Measurements from ENCODE around the gene HOXD9.

The HOXD9 gene

DNA sequence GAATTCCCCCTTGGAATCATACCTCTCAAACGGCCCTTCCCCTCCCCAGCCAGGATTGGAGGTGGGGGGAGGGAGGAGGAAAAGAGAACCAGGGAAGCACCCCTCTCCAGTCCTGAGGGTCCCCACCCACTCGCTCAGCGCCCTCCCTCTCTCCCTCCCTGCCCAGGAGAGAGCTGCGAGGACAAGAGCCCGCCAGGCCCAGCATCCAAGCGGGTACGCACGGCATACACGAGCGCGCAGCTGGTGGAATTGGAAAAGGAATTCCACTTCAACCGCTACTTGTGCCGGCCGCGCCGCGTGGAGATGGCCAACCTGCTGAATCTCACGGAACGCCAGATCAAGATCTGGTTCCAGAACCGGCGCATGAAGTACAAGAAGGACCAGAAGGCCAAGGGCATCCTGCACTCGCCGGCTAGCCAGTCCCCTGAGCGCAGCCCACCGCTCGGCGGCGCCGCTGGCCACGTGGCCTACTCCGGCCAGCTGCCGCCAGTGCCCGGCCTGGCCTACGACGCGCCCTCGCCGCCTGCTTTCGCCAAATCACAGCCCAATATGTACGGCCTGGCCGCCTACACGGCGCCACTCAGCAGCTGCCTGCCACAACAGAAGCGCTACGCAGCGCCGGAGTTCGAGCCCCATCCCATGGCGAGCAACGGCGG, 49.0 kb downstream of the HOXD9 start:
- DNase-seq, result no peak

- DNase-seq, result no peak
Measured at GRCh38 chr2:176172007-176172894, 49.7 kb downstream of the HOXD9 start.

DNA sequence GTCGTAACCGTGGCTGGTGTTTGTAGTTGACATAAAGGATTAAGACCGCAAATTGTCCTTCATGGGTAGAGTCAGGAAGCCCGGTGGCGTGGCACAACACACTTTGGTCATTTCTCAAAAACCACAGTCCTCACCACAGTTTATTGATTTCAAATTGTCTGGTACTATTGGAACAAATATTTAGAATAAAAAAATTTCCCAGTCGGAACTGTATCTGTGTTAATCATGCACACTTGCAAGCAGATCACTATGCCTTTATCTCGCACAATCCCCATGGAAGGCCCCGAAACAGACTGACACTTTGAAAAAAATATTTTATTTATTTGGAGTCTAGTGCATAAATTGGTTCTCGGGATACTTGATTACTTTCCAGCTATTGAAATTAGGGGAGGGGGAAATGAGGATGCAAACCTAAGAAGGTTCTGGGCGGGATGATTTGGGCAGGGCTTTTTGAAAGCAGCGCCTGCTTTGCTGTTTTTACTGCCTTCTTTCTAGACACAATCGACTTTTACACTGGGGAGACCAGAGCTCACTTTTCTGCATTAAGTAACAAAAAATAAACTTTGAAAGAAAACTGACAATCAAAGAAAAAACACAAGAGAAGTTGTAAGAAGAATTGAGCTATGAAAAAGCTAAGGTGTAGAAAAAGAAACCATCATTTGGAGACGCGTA, 50.5 kb downstream of the HOXD9 start:
- DNase-seq, result no peak

GRCh38 chr2:176173567-176174381, 51.3 kb downstream of the HOXD9 start:
- no peak for DNase-seq

GRCh38 chr2:176174382-176174823, 51.9 kb downstream of the HOXD9 start:
- DNase-seq, result no peak

All from SHP77 treated with DMSO at 0.1 percent for 48 hours (cell line).